Activated CD4-positive, alpha-beta T cell treated with anti-CD3 and anti-CD28 coated beads for 24 hours (primary cell): ENCODE measurements around the gene ZNF774.
"Not testable (repeated sequence)": the region's sequence is repeated elsewhere in the genome, so short reads cannot be mapped to it uniquely, and the experiment has no call there.

Experiments used
- DNase-seq, 2 donors: peaks; one replicate each; pipeline ENCODE4 v3.0.0-alpha.2; 2020; ENCODE audit warnings: low read depth in 2 of 2

Gene ZNF774

DNA sequence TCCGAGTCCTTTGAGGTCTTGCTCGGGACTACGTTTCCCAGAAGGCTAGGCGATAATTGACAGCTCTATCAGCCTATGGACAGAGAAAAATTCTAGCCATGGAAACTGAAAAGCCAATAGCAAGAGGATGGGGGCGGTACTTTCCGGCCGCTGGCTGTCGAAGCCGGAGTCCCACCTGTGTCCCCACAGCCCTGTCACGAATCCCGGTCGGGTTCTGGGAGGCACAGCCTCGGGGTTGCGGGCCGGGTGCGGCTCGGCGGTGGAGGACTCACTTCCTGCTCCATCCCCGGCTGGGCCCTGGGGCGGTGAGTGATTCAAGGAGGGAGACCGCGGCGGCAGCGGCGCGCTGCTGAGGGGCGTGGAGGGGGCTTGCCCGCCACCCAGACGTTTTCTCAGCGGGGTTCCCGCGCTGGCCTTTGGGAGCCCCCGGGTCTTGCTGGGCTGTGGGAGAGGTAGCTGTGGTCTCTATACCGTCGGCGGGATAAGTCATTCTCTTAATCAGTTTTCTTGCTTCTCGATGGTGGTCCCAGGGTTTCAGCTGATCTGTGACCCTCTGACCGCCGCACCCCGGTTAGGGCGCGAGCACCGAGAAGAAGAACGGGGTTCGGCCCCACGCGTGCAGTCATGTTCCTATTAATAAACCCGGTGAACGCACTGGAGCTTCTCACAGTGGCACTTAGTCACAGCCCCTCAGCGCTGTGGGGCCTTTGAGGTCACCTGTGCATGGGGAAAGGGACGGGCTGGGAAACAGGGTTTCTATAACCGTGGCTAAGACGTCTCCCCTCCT, at the start of gene ZNF774:
Gene ZNF774, plus strand, starts transcription at position 178 of the 787 bp plus-strand sequence. CDS start 2,377 bp downstream, outside the sequence.
- DNase-seq: peak; percentile 84 to 89

DNA sequence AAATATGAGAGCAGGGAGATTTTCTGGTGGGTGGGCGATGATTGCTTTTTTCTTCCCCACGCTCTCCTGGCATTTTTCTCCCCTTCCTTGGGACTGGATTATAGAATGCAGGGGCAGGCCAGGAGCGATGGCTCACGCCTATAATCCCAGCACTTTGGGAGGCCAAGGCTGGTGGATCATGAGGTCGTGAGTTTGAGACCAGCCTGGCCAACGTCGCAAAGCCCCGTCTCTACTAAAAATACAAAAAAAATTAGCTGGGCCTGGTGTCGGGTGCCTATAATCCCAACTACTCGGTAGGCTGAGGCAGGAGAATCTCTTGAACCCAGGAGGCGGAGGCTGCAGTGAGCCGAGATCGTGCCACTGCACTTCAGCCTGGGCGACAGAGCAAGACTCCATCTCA, 46.7 kb upstream of the ZNF774 start:
- not testable (repeated sequence) for DNase-seq

GRCh38 chr15:90305932-90306331, 46.2 kb upstream of the ZNF774 start:
- DNase-seq: no peak

DNA sequence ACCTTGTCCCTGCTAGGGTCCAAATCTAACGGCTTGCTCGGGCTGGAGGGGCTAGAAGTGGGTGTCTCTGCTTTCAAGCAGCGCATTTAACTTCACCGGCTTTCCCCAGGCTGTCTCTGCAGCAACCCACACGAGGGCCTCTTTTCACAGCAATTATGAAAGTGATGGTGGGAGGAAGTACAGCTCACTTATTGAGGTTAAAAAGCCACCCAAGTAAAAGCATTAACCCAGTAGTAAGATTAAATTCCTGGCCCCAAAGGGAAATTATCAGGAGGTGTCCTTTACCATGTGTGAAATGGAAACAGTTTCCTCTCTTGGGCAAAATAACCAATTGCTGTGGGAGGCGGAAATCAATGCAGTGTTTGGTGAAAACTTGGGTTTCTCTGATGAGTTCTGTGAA, 45.5 kb upstream of the ZNF774 start:
- DNase-seq: peak; percentile 15 to 24

DNA sequence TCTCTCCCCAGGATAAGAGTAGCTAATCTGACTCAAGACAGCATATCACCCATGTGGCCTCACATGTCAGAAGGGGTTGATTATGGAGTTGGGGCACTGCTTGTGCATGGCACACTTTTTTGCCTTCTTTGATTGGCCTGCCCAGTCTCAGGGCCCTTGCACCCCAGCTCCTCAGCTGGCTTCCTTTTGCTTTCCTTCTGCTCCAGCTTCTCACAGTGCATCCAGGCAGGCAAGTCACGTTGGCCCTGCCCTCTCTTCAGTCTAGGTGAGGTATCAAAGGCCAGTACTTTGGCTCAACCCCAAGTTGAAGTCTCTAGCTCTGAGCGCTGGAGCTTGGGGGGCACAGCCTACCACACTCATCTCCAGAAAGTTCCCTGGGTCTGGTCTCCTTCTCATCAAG, 44.4 kb upstream of the ZNF774 start:
- DNase-seq: no peak

DNA sequence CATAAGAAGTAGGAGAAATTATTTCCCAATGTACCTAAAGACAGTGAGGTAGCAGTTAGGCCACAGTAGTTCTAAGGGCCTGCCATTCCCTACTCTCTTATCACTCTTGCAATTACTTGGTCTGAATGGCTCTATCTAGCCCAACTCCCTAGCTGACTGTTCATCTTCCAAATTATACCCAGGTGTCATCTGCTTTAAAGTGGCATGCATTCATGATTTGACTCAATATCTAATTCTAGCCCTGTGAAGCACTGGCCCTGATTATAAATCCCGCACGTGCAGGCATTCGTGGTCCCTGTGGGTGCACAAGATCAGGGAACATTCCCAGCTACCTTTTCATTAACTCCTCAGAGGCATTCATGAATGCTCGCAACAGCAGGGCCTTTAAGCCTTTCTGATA, 43.1 kb upstream of the ZNF774 start:
- DNase-seq: no peak

DNA sequence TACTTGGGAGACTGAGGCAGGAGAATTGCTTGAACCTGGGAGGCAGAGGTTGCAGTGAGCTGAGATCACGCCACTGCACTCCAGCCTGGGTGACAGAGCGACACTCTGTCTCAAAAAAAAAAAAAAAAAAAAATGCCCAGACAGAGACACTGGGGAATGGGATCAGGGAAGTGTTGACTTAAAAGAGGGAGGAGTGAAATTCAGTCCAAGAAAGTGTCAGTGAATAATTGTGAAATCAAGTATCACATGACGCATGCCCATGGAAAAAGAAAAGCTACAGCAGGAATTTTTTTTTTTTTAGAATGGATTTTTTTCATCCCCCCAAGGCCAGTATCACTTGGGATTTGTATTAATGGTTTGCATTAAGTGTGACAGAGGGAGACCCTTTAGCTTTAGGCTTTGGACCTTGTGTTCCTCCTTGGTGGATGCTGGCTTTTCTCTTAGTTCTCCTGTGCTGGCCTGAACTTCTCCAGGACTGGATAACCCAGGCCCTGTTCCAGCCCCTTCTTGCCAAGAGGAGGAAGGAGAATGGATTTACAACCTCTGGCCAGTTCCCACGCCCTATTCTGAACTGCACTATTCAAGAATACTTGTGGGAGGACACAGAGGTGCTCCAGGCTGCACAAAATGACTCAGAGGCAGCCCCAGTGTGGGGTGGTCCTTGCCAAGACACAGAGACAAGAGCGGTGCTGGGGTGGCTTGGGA, 36.7 kb upstream of the ZNF774 start:
- no peak for DNase-seq

- DNase-seq: no peak
Measured at GRCh38 chr15:90316139-90316538, 35.9 kb upstream of the ZNF774 start.

- no peak for DNase-seq
Measured at GRCh38 chr15:90318591-90318990, 33.5 kb upstream of the ZNF774 start.

- DNase-seq: peak; percentile 31 to 38
Measured at GRCh38 chr15:90320062-90320884, 31.8 kb upstream of the ZNF774 start.

GRCh38 chr15:90320885-90321278, 31.2 kb upstream of the ZNF774 start:
- DNase-seq: no peak

DNA sequence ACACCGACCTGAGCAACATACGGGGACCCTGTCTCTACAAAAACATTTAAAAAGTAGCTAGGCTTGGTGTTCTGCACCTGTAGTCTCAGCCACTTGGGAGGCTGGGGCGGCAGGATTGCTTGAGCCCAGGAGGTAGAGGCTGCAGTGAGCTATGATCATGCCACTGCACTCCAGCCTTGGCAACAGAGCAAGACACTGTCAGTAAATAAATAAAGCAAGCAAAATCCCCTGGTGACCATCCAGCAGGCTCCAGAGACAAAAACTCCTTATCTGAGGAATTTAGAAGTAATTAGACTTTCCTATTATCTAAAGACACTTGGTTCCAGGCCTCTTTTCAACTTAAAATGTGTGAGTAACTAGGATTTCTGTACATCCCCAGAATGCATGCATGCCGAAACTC, 29.5 kb upstream of the ZNF774 start:
- no peak for DNase-seq

GRCh38 chr15:90325726-90326125, 26.4 kb upstream of the ZNF774 start:
- DNase-seq: no peak

DNA sequence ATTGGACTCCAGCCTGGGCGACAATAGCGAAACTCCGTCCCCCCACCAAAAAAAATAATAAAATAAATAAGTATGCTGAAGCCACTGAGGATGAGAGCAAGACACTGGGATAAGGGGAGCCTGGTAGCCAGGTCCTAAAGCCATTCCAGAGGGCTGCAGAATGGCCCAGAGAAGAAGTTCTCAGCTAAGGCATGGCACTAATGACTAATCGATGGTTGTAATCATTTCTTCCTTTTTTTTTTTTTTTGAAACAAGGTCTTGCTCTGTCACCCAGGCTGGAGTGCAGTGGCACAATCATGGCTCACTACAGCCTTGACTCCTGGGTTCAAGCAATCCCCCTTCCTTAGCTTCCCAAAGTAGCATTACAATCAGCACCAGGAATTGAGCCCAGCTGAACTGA, 25.6 kb upstream of the ZNF774 start:
- no peak for DNase-seq

- DNase-seq: no peak
Measured at GRCh38 chr15:90327311-90327710, 24.8 kb upstream of the ZNF774 start.

GRCh38 chr15:90334304-90334731, 17.8 kb upstream of the ZNF774 start:
- DNase-seq: no peak

- no peak for DNase-seq
Measured at GRCh38 chr15:90336705-90337141, 15.4 kb upstream of the ZNF774 start.

GRCh38 chr15:90337256-90337655, 14.8 kb upstream of the ZNF774 start:
- DNase-seq: no peak

GRCh38 chr15:90338532-90338931, 13.6 kb upstream of the ZNF774 start:
- DNase-seq: no peak

- no peak for DNase-seq
Measured at GRCh38 chr15:90340345-90340744, 11.7 kb upstream of the ZNF774 start.

DNA sequence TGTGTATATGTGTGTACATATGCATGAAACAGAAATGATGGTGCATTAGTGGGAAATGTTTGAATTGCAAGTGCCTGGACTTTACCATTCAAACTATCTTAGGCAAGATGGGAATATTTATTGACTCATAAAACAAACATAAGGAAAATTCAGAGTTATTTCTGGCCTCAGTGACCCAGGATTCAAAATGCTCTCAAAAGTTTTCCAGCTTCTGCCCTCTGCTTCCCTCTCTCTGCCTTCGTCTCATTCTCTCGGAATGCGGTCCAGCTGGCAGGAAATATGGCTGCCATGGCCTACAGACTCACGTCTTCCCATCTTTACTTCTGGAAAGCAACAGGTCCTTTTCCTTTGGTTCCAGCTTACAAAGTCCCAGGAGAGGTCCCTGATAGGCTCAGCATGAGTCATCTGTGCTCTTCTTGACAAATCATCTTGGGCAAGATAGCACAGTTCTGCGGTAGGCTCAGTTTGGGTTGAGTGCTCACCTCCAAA, 8.7 kb upstream of the ZNF774 start:
- no peak for DNase-seq

DNA sequence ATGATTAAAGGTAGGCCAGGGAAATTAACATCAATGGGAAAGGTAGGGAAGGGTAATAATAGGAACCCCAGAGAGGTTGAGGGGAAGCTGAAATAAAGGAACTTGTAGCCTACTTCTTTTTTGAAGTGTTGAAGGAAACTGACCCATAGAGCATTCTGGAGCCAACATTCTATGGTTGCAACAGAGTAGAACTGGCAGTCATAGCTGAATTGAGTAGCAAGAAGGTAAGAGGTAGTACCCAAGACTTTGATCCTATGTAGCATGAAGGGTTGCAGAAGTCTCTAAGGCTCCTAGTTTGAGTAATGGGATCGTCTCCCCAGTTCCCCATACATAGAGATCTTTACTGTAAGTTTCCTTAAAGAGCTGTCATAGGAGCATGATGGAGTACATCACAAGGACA, 7.4 kb upstream of the ZNF774 start:
- no peak for DNase-seq
